GM08714 (cell line): Measurements from ENCODE around the gene SMYD1.
"Not testable (repeated sequence)": the region's sequence is repeated elsewhere in the genome, so short reads cannot be mapped to it uniquely, and the experiment has no call there.

Source experiments
- H3K4me3 ChIP-seq: fragments of 200-500 bp; sonication (Bioruptor generic); 2 replicates; pipeline ENCODE4 v1.5.1; 2014; ENCODE audit warnings: mild to moderate bottlenecking, low read length, inconsistent platforms
- ZNF274 ChIP-seq: IDR thresholded peaks from 2 replicates; pipeline ENCODE4 v1.6.1; 2012; ENCODE audit warnings: mild to moderate bottlenecking, low read depth, low read length

The SMYD1 gene

GRCh38 chr2:88067598-88067997 lies at the start of gene SMYD1:
Gene SMYD1, plus strand, starts transcription at chr2:88067825. Its CDS starts 40 bp downstream, at chr2:88067865.
- TF ChIP-seq ZNF274: no peak
- no peak within 1 kb of the TSS for H3K4me3 ChIP-seq

- not testable (repeated sequence) for H3K4me3 ChIP-seq
Measured at GRCh38 chr2:88018077-88018805, 49.4 kb upstream of the SMYD1 start.

- no peak overlapping the region for H3K4me3 ChIP-seq
- no peak for TF ChIP-seq ZNF274
Measured at GRCh38 chr2:88018909-88019308, 48.7 kb upstream of the SMYD1 start.

- no peak for TF ChIP-seq ZNF274
- H3K4me3 ChIP-seq: no peak overlapping the region
Measured at GRCh38 chr2:88019985-88020384, 47.6 kb upstream of the SMYD1 start.

- no peak for TF ChIP-seq ZNF274
- H3K4me3 ChIP-seq: no peak overlapping the region
Measured at GRCh38 chr2:88022669-88022921, 45.0 kb upstream of the SMYD1 start.

- TF ChIP-seq ZNF274: no peak
- H3K4me3 ChIP-seq: no peak overlapping the region
Measured at GRCh38 chr2:88024509-88024908, 43.1 kb upstream of the SMYD1 start.

GRCh38 chr2:88027697-88028389 lies 39.8 kb upstream of the SMYD1 start:
- peak overlapping the region; percentile 46; the same call in 1 of the 2 replicates for H3K4me3 ChIP-seq
- no peak for TF ChIP-seq ZNF274

- H3K4me3 ChIP-seq: no peak overlapping the region
- no peak for TF ChIP-seq ZNF274
Measured at GRCh38 chr2:88028931-88029330, 38.7 kb upstream of the SMYD1 start.

- no peak overlapping the region for H3K4me3 ChIP-seq
- no peak for TF ChIP-seq ZNF274
Measured at GRCh38 chr2:88032070-88032702, 35.4 kb upstream of the SMYD1 start.

GRCh38 chr2:88036182-88036581 lies 31.4 kb upstream of the SMYD1 start:
- no peak overlapping the region for H3K4me3 ChIP-seq
- TF ChIP-seq ZNF274: no peak

GRCh38 chr2:88036606-88037005 lies 31.0 kb upstream of the SMYD1 start:
- no peak overlapping the region for H3K4me3 ChIP-seq

GRCh38 chr2:88038263-88039105 lies 29.1 kb upstream of the SMYD1 start:
- no peak for TF ChIP-seq ZNF274
- no peak overlapping the region for H3K4me3 ChIP-seq

More at GRCh38 chr2:88036606-88037005, 31.0 kb upstream of the SMYD1 start:
- no peak for TF ChIP-seq ZNF274

GRCh38 chr2:88042476-88042875 lies 25.1 kb upstream of the SMYD1 start:
- TF ChIP-seq ZNF274: no peak
- no peak overlapping the region for H3K4me3 ChIP-seq

GRCh38 chr2:88045561-88045960 lies 22.1 kb upstream of the SMYD1 start:
- not testable (repeated sequence) for H3K4me3 ChIP-seq
